Renal cortex interstitium (tissue), 11 donors: ENCODE results near the gene FES. TPM values are rescaled to one million over a fixed set of nuclear protein-coding genes. Genes with fewer than 3 reads are reported as not detected.
A peak's percentile ranks its signal among the peaks of the same experiment; 100 is the strongest.
"Not testable (repeated sequence)": the region's sequence is repeated elsewhere in the genome, so short reads cannot be mapped to it uniquely, and the experiment has no call there.

Experiments
- DNase-seq, 11 donors: peaks; one replicate each; pipeline ENCODE4 v3.0.0-alpha.2; 2013; ENCODE audit warnings: low read depth in 9 of 11, low spot score in 4 of 11; ENCODE audit errors: extremely low read depth in 1 of 11
- polyA plus RNA-seq, 3 donors: library from polyadenylated mRNA; unstranded; fragments of 120-200 nt; gene quantifications; one replicate each; pipeline ENCODE4 v1.2.1, GENCODE V29; 2013; ENCODE audit not compliant: insufficient read length in 3 of 3

FES gene
- polyA plus RNA-seq, 3 donors, result 11.3 to 20.4 (median 18.9) TPM

GRCh38 chr15:90884719-90885431, 571 bp downstream of the FES start:
- DNase-seq, result no peak

GRCh38 chr15:90885432-90886290, 1.4 kb downstream of the FES start:
- DNase-seq, result peak in 2 of 11 donors; percentile 54 to 59

- no peak for DNase-seq
Observed at GRCh38 chr15:90886291-90886614, 1.9 kb downstream of the FES start.

GRCh38 chr15:90887037-90887481, 2.8 kb downstream of the FES start:
- DNase-seq, result no peak

GRCh38 chr15:90889313-90889730, 5.0 kb downstream of the FES start:
- no peak for DNase-seq

GRCh38 chr15:90889736-90890456, 5.6 kb downstream of the FES start:
- DNase-seq, result no peak

GRCh38 chr15:90890839-90891238, 6.5 kb downstream of the FES start:
- DNase-seq, result no peak

GRCh38 chr15:90891346-90891949, 7.1 kb downstream of the FES start:
- DNase-seq, result no peak

GRCh38 chr15:90892023-90892422, 7.7 kb downstream of the FES start:
- DNase-seq, result no peak

GRCh38 chr15:90892498-90893174, 8.3 kb downstream of the FES start:
- DNase-seq, result no peak

- DNase-seq, result no peak
Observed at GRCh38 chr15:90893175-90894090, 9.1 kb downstream of the FES start.

GRCh38 chr15:90895571-90896117, 11.3 kb downstream of the FES start:
- DNase-seq, result peak in 1 of 11 donors; percentile 41

- DNase-seq, result not testable (repeated sequence)
Observed at GRCh38 chr15:90897131-90897655, 12.9 kb downstream of the FES start.

GRCh38 chr15:90901175-90902039, 17.1 kb downstream of the FES start:
- DNase-seq, result no peak

GRCh38 chr15:90902040-90902839, 17.9 kb downstream of the FES start:
- peak in 6 of 11 donors; percentile 63 to 78 (median 74) for DNase-seq
